Measurements from ENCODE around the gene SYT15. TPM values are rescaled to one million over a fixed set of nuclear protein-coding genes. Genes with fewer than 3 reads are reported as not detected.

Gene SYT15
- total RNA-seq, 1 donor from 2014 or later, result 12.5 TPM

- H3K36me3 Mint-ChIP-seq (ENCODE audit: unreplicated experiment), result no peaks in the 10 kb centered on the region
- DNase-seq (ENCODE audit: extremely low spot score, unreplicated experiment), result peak; percentile 85
- no peak overlapping the region for H3K27ac Mint-ChIP-seq (ENCODE audit: unreplicated experiment)
- TF ChIP-seq CTCF (IDR thresholded peaks at IDR 0.05), result no peak
- H3K4me3 Mint-ChIP-seq (ENCODE audit: unreplicated experiment), result no peak overlapping the region
- H3K4me1 Mint-ChIP-seq (ENCODE audit: unreplicated experiment), result no peaks in the 10 kb centered on the region
- no peaks in the 10 kb centered on the region for H3K27me3 Mint-ChIP-seq (ENCODE audit: unreplicated experiment)
- no peaks in the 10 kb centered on the region for H3K9me3 Mint-ChIP-seq (ENCODE audit: unreplicated experiment)
Measured at GRCh38 chr10:46547541-46548497, 31.1 kb upstream of the SYT15 start.

GRCh38 chr10:46548498-46549090 is 30.3 kb upstream of the SYT15 start:
- Mint-ChIP-seq H3K9me3 (ENCODE audit: unreplicated experiment) (no peaks in the 10 kb centered on the region), H3K36me3 (ENCODE audit: unreplicated experiment) (no peaks in the 10 kb centered on the region), H3K4me1 (ENCODE audit: unreplicated experiment) (no peaks in the 10 kb centered on the region), H3K4me3 (ENCODE audit: unreplicated experiment) (no peak overlapping the region), H3K27ac (ENCODE audit: unreplicated experiment) (no peak overlapping the region), H3K27me3 (ENCODE audit: unreplicated experiment) (no peaks in the 10 kb centered on the region)
- TF ChIP-seq CTCF (IDR thresholded peaks at IDR 0.05), result no peak
- DNase-seq (ENCODE audit: extremely low spot score, unreplicated experiment), result peak; percentile 84

- TF ChIP-seq CTCF (IDR thresholded peaks at IDR 0.05), result no peak
- Mint-ChIP-seq H3K27me3 (ENCODE audit: unreplicated experiment) (no peaks in the 10 kb centered on the region), H3K4me3 (ENCODE audit: unreplicated experiment) (no peak overlapping the region), H3K4me1 (ENCODE audit: unreplicated experiment) (no peaks in the 10 kb centered on the region), H3K36me3 (ENCODE audit: unreplicated experiment) (no peaks in the 10 kb centered on the region), H3K27ac (ENCODE audit: unreplicated experiment) (no peak overlapping the region), H3K9me3 (ENCODE audit: unreplicated experiment) (no peaks in the 10 kb centered on the region)
- DNase-seq (ENCODE audit: extremely low spot score, unreplicated experiment), result peak; percentile 88
Measured at GRCh38 chr10:46549171-46550075, 29.5 kb upstream of the SYT15 start.

- no peaks in the 10 kb centered on the region for H3K36me3 Mint-ChIP-seq (ENCODE audit: unreplicated experiment)
- no peaks in the 10 kb centered on the region for H3K4me1 Mint-ChIP-seq (ENCODE audit: unreplicated experiment)
- no peak overlapping the region for H3K4me3 Mint-ChIP-seq (ENCODE audit: unreplicated experiment)
- no peak for TF ChIP-seq CTCF (IDR thresholded peaks at IDR 0.05)
- no peak overlapping the region for H3K27ac Mint-ChIP-seq (ENCODE audit: unreplicated experiment)
- DNase-seq (ENCODE audit: extremely low spot score, unreplicated experiment), result peak; percentile 88
- no peaks in the 10 kb centered on the region for H3K9me3 Mint-ChIP-seq (ENCODE audit: unreplicated experiment)
- no peaks in the 10 kb centered on the region for H3K27me3 Mint-ChIP-seq (ENCODE audit: unreplicated experiment)
Measured at GRCh38 chr10:46550076-46550790, 28.7 kb upstream of the SYT15 start.

Measured in osteocyte (in vitro differentiated cells).